HEK293 (cell line): Measurements from ENCODE around the gene MIF4GD.

Experiments used
- MEIS1 ChIP-seq: sonication (generic); formaldehyde crosslinking; IDR thresholded peaks from 2 replicates; pipeline ENCODE4 v1.8.1; 2022; ENCODE audit warnings: missing genetic modification reagents, mild to moderate bottlenecking, borderline replicate concordance
- MYNN ChIP-seq: fragments of 450-650 bp; formaldehyde crosslinking; IDR thresholded peaks from 2 replicates; pipeline ENCODE4 v1.5.1; 2016; ENCODE audit warnings: missing biosample characterization, missing genetic modification characterization, borderline replicate concordance
- TCF7L2 ChIP-seq: IDR thresholded peaks from 2 replicates; pipeline ENCODE4 v1.6.1; 2011; ENCODE audit warnings: low read depth, mild to moderate bottlenecking, inconsistent platforms, low read length, moderate library complexity, borderline replicate concordance
- ZBTB26 ChIP-seq: fragments of 450-650 bp; formaldehyde crosslinking; optimal IDR thresholded peaks from 2 replicates; pipeline ENCODE3; 2016; ENCODE audit warnings: missing biosample characterization, mild to moderate bottlenecking, missing genetic modification characterization
- ZNF24 ChIP-seq: fragments of 450-650 bp; formaldehyde crosslinking; IDR thresholded peaks from 2 replicates; pipeline ENCODE4 v1.5.1; 2016; ENCODE audit warnings: missing biosample characterization, missing genetic modification characterization
- ZNF704 ChIP-seq: fragments of 450-650 bp; formaldehyde crosslinking; IDR thresholded peaks from 2 replicates; pipeline ENCODE4 v1.5.1; 2016; ENCODE audit warnings: missing biosample characterization, missing genetic modification characterization
- ZSCAN5A ChIP-seq: fragments of 450-650 bp; formaldehyde crosslinking; IDR thresholded peaks from 2 replicates; pipeline ENCODE4 v1.5.1; 2016; ENCODE audit warnings: missing biosample characterization, missing genetic modification characterization

- no peak for TF ChIP-seq ZBTB26
- no peak for TF ChIP-seq TCF7L2
- no peak for TF ChIP-seq MYNN
- no peak for TF ChIP-seq ZSCAN5A (tag by site-specific recombination)
- no peak for TF ChIP-seq ZNF704
- no peak for TF ChIP-seq MEIS1 (CRISPR knock-in tag)
- TF ChIP-seq ZNF24 (tag by site-specific recombination), result no peak
Observed at GRCh38 chr17:75245011-75245410, 26.0 kb downstream of the MIF4GD start.
